ENCODE results near the gene RSPO4.

DNA sequence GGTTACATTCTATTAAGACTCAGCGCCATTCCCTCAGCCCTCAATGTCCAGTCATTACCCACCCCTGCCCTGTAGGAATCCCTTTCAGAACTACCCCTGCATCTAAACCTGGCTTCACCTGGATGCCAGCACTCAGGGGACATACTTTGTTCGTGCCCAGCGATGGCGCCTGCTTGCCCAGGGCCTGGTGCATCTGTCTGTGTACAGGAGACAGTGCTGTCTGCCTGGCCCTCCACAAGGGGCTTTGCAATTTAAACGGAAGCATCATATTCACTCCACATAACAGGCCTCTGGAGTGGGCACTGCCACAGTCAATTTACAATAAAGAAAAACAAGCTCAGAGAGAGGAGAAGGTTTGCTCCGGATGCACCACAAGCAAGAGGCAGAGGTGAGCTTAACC, 4.6 kb downstream of the RSPO4 start:
- TF ChIP-seq, protein P1, sequence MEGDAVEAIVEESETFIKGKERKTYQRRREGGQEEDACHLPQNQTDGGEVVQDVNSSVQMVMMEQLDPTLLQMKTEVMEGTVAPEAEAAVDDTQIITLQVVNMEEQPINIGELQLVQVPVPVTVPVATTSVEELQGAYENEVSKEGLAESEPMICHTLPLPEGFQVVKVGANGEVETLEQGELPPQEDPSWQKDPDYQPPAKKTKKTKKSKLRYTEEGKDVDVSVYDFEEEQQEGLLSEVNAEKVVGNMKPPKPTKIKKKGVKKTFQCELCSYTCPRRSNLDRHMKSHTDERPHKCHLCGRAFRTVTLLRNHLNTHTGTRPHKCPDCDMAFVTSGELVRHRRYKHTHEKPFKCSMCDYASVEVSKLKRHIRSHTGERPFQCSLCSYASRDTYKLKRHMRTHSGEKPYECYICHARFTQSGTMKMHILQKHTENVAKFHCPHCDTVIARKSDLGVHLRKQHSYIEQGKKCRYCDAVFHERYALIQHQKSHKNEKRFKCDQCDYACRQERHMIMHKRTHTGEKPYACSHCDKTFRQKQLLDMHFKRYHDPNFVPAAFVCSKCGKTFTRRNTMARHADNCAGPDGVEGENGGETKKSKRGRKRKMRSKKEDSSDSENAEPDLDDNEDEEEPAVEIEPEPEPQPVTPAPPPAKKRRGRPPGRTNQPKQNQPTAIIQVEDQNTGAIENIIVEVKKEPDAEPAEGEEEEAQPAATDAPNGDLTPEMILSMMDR (IDR thresholded peaks at IDR 0.05; ENCODE audit: low read depth, low read length), result no peak
- TF ChIP-seq POLR2A (IDR thresholded peaks at IDR 0.05; ENCODE audit: extremely low read depth, insufficient read length), result no peak
